Measurements from ENCODE around the gene ARSG.

DNA sequence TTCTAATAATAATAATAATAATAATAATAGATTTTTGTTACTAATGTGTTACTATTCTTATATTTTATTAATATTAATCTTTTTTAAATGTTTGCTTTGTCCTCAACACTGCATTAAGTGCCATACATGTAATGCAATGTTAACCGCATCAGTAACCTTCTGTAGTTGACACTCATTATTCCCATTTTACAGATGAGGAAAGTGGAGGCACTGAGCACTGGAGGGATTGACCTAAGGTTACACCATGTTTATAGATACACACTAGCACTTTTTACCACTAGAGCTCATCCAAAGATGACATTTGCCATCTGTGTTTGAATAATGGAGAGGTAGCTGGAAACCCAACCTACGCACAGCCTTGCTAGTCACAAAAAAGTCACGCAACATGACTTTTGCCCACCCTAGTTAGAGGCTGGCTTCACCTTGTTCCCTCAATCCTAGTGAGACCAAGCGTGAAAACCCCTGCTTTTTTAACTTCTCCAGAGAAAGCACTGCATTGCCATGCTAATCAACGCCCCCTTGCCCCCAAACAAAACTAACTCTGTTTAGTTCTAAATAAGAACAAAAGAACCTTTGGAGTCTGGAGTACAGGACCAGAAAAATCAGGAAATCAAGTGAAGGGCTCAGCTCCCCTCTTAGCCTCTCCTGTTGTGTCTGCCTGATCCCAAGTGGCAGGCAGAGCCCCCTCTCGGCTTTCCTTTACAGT lies 2.3 kb downstream of the ARSG start:
- TF ChIP-seq, protein P1, sequence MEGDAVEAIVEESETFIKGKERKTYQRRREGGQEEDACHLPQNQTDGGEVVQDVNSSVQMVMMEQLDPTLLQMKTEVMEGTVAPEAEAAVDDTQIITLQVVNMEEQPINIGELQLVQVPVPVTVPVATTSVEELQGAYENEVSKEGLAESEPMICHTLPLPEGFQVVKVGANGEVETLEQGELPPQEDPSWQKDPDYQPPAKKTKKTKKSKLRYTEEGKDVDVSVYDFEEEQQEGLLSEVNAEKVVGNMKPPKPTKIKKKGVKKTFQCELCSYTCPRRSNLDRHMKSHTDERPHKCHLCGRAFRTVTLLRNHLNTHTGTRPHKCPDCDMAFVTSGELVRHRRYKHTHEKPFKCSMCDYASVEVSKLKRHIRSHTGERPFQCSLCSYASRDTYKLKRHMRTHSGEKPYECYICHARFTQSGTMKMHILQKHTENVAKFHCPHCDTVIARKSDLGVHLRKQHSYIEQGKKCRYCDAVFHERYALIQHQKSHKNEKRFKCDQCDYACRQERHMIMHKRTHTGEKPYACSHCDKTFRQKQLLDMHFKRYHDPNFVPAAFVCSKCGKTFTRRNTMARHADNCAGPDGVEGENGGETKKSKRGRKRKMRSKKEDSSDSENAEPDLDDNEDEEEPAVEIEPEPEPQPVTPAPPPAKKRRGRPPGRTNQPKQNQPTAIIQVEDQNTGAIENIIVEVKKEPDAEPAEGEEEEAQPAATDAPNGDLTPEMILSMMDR (optimal IDR thresholded peaks at IDR 0.05 in 1 of 3, IDR thresholded peaks at IDR 0.05 in 1 of 3, conservative IDR thresholded peaks at IDR 0.05 in 1 of 3; ENCODE audit: extremely low read depth in 1 of 3, insufficient read depth in 2 of 3, low read length in 3 of 3) = no peak
- no peak for TF ChIP-seq EZH2 (IDR thresholded peaks at IDR 0.05; ENCODE audit: low read length)
